GM18526 (cell line): ENCODE results near the gene PLEKHG4B.

Experiments used
- POLR2A ChIP-seq: IDR thresholded peaks from 3 replicates; pipeline ENCODE4 v1.6.1; 2011; ENCODE audit not compliant: insufficient read length; ENCODE audit errors: extremely low read depth

PLEKHG4B gene

DNA sequence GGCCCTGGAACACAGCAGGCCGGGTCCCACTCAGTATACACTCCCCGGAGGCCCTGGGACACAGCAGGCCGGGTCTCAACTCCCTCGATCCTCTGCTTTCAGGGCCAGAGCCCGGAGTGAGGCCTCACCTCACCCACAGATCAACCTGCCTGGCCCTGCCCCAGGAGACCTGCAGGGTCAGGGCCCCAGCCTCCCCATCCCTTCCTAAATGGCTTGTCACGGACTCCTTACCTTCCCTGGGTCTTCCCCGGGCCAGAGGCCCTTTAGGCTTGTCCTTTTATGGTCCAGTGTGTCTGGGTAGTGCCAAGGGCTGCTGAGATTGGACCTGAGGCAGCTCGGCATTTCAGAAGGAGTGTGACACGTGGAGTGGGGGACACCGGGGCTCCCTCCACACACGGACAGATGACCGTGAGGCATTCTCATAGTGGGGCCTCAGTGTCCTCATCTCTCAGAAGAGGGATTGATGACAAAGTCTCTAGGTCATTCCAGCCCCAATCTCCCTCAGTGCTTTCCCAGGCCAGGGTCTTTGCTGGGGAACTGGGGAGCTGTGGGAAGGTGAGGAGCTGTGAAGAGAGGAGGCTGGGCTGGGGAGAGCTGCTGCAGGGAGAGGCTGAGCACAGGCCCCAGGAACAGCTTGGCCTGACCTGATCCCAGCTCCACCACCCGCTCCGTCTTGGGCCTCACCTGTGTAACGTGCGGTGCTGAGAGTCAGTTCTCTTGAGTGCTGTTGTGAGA lies 18.0 kb upstream of the PLEKHG4B start:
- no peak for TF ChIP-seq POLR2A

DNA sequence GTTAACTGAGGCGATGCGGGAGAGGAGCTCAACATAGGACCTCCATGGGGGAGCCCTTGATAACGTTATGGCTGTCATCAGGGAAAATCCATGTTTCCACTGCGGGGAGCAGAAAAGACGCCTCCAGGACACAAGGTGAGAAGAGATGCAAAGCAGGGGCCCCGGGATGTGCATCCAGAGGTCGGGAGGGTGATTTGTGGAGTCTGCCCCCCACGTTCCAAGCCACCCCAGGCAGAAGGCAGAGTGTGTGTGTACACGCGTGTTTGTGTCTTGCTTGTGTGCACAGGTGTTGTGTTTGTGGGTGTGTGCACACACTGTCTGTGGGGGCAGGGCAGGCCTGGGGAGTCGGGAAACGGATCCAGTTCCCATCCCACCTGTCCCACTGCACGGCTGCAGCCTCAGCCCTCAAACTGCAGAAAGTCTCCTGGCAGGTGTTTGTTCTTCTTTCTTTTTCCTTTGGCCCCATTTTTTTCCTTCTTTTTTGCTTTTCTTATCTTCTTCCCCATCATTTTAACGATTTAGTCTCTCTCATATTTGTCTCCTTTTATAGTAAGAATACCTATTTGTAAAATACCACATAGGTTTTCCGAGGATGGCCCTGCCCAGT lies 17.4 kb upstream of the PLEKHG4B start:
- TF ChIP-seq POLR2A, result no peak

DNA sequence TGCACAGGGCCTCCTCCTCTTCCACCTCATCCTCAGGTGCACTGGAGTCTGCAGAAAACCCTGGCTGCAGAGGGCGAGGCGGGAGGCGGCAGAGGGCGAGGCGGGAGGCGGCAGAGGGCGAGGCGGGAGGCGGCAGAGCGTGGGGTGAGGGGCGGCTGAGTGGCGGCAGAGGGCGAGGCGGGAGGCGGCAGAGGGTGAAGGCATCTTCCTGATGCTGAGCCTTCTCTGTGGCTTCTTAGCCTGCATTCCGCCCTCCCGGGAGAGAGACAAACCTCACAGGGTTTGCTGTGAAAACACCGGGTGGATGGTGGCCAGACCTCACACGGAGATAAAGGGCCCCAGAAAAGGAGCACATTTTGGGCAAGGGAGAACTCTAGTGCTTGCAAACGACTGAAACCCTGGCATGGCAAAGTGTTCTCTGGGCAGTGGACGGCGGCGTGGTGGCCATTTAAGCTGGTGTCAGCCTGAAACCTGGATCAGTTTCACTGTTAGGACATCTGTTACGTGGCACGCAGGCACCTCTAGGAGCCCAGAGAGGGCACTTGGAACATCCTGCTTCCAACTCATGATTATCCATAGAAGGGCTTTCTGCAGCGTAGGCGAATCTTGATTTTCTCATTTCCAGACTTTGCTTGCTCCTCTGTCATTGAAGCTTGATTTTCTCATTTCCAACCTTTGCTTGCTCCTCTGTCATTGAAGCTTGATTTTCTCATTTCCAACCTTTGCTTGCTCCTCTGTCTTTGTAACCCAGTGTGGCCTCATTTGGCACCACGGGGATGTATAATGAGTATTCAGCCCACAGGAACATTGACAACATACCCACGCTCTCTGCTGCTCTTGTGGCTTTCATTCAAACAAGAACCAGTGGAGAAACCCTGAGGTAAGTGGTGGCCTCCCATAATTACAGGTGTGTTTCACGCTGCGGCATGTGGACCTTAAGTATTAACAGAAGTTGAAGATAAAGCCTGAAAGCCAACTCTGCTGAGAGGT lies 16.3 kb upstream of the PLEKHG4B start:
- TF ChIP-seq POLR2A, result no peak

DNA sequence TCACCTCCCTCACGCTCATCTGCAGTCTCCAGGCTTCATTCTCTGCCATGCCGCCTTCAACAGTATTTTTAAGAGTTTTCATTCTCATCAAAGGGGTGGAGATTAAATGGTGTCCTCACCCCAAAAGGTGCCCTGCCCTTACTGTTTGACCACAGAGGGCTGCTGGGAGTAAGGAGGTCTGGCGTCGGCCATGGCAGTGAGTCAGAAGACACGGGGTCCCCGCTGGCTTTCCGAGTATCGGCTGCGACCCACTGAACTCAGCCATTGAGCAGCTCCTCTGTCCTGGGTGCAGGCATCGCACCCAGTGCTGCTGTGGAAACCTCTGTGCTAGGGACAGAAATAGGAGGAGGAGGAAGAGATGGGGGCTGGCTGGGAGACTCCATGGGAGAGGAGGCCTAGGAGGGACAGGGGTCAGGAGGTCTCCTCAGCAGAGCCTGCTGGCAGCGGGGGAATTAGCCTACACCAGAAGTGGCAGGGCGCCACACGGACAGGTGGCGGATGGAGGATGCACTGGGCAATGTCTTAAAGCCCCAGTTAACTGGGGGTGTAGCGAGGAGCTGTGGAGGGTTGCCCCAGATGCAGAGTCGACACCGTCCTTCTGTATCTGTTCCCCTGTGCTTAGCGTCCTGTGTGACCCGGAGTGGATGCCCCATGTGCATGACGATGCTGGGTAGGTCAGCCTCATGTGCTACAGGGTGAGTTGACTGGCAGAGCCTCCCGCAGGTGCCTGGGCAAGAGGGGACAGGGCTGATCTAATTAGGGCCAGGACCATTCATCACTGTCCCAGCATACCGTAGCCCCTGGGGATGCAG lies 15.4 kb upstream of the PLEKHG4B start:
- no peak for TF ChIP-seq POLR2A

DNA sequence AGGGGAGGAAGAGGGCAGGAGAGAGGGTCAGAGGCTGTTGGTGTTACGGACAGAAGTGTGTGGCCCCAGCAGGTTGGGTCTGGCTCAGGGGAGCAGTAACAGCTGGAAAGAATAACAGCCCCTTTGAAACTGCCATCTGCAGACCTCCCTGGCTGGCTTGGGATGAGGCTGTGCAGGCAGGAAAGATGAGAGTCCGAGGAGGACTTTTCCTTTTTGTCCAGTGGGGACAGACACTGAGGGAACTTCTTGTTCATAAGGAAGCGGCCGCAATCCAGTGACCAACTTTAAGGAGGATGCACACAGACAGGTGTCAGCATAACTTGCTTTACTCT lies 14.8 kb upstream of the PLEKHG4B start:
- TF ChIP-seq POLR2A, result no peak

DNA sequence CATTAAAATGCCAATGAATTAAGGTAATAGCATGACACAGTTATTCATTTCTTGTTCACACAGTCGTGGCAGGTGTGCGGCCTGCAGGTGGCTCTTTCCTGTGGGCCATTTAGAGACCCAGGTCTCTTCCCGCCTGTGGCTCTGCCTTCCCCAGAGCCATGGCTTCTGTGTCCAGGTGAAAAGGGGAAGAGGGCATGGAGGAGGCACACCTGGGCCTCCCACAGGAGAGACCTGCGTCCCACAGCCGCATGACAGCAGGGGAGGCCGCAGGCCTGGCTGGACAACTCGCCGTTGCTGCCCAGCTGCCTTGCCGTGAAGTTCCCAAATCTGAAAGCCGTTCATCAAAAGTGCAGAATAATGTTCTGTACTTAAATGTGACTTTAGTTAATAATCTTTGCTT lies 14.4 kb upstream of the PLEKHG4B start:
- no peak for TF ChIP-seq POLR2A

DNA sequence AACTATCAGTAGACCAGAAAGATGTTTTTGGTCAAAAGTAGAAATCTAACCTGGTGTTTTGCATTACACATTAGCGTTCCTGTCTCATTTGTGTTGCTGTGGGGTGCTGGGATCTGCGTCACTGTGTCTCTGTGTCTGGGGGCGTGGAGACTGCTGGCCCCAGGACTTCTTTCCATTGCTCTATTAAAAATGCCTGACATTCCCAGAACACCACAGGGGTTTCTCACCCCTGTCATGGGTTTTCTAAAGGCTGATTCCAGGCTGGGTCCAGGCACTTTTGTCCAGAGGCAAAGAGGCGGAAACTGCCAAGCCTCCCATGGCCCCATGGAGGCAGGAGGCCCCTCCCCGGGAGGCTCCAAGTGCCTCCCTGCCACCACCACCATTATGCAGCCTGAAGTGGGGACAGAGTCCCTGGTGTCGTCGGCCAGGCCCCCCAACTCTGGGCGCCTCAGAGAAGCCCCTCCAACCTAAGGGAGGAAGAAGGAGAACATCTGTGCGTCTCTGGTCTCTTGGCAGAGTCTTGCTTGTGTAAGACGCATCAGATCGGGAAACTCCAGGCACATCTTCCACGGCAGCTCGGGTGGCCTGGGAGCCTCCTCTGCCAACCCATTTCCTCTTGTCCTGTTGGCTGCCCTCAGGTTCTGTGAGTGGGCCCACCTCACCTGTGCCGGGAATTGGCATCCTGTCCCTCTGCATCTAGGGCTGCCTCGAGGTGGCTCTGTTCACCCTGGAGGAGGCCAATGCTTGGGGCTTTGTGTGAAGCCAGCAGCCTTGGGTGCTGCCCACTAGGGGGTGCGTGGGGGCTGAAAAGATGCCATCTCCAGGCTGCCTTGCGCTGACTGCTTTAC lies 13.8 kb upstream of the PLEKHG4B start:
- TF ChIP-seq POLR2A, result no peak

DNA sequence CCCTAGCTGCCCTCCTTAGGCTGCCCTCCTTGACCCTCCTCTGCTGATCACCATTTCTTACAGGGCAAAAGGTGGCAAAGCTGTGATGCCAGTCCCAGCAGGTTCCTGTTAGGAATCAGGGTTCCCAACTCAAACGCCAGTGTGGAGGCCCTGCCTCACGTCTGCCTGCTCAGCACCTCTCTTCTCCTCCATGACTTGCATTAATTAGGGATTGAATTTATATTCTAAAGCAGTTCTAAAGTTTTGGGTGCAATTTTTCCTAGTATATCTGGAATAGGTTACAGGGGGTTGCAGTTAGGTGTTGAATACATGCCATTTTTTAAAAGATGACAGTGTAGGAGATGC lies 13.2 kb upstream of the PLEKHG4B start:
- TF ChIP-seq POLR2A, result no peak

DNA sequence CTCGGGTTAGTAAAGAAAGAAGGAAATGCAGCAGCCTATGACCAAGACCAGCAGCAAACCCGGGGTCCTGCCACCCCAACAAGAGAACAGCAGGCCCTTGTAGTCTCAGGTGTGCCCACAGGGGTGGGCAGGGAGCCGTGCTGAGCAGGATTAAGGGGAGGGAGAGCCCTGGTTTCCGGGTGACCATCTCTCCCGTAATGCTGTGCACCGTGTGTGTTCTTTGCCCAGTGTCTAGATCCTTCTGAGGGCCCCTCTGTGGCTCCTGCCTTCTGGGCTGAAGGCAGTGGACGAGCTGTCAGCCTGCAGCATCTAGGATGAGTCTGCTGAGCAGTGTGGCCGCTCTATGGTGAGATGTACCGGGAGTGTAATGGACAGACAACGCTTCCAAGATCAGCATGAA lies 12.7 kb upstream of the PLEKHG4B start:
- no peak for TF ChIP-seq POLR2A

DNA sequence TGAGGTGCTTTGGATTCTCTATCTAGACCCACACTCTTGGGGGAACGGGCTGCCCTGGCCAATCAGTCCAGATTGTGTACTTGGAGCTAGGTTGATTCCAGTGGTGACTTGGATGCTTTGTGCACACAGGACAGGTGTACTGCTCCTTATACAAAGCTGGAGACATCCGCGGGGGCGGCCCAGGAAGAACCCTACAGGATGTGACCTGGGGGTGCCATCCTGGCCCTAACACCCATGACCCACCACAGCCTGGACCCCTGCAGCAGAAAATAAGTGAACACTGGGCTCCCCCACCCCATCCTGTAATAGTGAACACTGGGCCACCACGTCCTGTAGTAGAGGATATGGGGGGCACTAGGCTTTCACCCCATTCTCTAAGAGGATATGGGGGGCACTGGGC lies 12.1 kb upstream of the PLEKHG4B start:
- no peak for TF ChIP-seq POLR2A

DNA sequence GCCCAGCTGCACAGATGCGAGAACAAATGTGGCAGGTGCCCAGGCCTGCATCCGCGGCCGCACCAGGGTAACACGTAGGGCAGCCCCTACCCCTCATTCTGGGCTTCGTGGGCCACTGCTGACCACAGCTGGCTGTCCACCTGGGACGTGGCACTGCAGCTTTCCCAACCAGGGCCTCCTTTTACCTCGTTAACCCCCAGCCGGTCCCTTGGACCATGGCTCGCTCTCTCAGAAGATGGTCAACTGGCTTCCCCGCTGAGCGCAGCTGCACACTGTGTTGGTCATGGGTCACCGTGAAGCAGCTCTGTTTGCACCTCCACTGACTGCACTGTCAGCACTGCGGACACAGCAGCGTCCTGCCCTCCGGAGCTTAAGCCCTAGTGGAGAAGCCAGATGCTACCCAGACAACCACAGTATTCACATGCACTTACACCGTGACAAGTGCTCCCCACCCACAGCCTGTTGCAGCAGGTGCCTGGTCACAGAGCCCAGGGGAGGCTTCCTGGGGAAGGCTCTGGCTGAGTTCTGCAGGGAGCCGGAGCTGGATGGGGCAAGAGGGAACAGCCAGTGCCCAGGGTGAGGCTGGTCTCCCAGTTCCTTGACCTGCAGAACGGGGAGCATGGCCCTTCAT lies 10.5 kb upstream of the PLEKHG4B start:
- TF ChIP-seq POLR2A, result no peak

DNA sequence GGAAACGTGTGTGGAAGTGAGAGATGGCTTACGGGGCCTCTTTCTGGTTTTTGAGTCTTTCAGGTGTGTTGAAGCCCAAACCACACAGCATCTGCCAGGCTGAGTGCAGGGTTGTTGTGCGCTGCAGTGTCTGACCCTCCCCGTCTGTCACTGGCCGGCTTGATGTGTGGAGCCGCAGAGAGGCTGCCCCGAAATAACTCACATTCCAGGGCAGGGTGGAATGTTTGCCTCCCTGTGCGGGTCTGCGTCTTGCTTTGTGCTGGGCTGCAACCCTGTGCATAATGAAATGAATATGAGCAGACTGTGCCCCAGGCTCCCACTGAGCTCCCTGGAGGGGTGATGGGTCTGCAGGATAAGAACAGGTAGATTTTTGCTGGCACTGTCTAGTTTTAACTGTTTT lies 9.9 kb upstream of the PLEKHG4B start:
- no peak for TF ChIP-seq POLR2A

DNA sequence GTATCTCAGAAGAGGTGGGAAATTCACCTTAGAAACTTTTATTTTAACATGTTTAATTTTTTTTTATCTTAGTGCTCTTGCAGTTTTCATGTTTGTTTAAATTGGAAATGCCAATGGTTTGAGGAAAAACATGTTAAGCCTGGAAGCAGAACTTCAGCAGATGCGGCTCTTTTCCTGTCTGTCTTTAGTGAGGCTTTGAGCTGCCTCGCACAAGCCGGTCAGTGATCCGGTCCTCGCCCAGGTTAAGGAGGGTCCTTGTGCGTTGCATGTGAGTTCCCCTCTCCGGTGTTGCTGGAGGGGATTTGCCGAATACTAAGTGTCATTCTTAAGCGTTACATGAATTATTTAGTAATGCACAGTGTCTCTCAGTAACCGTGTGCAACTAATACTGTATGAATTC lies 9.4 kb upstream of the PLEKHG4B start:
- no peak for TF ChIP-seq POLR2A

DNA sequence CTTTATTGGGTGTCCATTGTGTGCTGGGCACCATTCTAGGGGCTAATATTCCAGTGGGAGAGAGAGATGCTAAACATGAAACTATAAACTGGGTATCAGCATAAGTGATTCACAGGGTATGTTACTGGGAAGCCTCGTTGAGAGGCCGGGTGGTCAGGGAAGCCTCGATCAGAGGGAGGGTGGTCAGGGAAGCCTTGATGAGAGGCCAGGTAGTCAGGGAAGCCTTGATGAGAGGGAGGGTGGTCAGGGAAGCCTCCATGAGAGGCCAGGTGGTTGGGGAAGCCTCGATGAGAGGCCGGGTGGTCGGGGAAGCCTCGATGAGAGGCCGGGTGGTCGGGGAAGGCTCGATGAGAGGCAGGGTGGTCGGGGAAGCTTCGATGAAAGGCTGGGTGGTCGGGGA lies 8.9 kb upstream of the PLEKHG4B start:
- no peak for TF ChIP-seq POLR2A
